Suppressor macrophage treated with lipopolysaccharide for 1 hour (primary cell): ENCODE results near the gene POU2F1.
"Not testable (repeated sequence)": the region's sequence is repeated elsewhere in the genome, so short reads cannot be mapped to it uniquely, and the experiment has no call there.

Experiments
- DNase-seq, 3 donors: peaks; one replicate each; pipeline ENCODE4 v3.0.0-alpha.2; 2020 to 2022

POU2F1 gene

DNA sequence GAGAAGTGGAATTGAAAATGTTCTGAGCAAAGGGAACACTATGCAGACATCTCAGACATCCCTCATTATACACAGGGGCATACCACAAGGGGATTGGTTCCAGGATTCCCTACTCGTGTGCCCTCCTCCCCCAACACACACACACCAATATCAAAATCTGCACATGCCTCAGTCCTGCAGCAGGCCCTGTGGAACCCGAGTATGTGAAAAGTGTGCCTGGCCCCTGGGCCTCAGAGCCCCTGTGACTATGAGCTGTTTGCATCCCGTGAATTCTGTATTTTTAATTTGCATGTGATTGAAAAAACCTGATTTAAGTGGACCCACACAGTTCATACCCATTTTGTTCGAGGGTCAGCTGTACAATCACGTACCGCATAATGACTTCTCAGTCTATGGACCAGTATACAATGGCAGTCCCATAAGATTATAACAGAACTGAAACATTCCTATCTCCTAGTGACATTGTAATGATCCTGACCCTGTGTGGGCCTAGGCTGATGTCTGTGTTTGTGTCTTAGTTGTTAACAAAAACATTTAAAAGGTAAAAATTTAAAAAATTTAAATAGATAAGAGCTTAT is 11.3 kb downstream of the POU2F1 start:
- DNase-seq = no peak

DNA sequence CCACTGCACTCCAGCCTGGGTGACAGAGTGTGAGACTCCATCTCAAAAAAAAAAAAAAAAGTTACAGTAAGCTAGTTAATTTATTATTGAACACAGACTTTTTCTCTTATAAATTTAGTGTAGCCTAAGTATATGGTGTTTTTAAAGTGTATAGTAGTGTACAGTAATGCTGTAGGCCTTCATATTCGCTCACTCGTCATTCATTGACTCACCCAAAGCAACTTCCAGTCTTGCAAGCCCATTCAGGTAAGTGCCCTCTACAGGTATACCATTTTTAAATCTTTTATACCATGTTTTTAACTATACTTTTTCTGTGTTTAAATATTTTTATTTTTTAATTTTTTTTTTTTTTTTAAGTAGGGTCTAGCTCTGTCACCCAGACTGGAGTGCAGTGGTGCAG is 12.1 kb downstream of the POU2F1 start:
- no peak for DNase-seq

DNA sequence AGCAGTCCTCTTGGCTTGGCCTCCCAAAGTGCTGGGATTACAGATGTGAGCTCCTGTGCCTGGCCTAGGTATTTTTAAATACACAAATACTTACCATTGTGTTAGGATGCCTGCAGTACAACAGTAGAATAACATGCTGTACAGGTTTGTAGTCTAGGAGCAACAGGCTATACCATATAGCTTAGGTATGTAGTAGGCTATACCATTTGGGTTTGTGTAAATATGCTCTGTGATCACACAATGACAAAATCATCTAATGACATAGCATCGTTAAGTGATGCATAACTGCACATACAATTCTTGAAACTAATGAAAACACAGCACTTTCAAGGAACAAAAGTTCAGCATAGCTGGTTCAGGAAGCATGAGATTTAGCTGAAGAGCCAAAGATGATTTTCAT is 12.7 kb downstream of the POU2F1 start:
- DNase-seq = no peak

DNA sequence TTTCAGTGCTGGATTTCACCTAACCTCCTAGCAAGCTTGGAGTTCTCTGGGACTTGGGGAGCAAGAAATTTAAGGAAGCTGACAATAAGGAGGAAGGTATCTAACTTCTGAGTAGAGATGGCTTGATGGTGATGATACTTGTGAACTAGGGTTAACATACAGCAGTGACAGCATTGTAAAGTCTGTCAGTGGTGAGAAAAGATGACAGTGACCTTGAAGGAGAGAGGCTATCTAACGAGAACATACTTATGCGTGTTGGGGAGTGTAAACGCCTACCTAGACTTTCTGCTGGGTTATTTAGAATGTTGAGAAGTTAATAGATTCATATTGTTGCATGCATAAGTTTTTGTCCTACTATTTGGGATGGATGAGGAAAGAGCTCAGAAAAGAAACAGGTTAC is 16.3 kb downstream of the POU2F1 start:
- no peak for DNase-seq

DNA sequence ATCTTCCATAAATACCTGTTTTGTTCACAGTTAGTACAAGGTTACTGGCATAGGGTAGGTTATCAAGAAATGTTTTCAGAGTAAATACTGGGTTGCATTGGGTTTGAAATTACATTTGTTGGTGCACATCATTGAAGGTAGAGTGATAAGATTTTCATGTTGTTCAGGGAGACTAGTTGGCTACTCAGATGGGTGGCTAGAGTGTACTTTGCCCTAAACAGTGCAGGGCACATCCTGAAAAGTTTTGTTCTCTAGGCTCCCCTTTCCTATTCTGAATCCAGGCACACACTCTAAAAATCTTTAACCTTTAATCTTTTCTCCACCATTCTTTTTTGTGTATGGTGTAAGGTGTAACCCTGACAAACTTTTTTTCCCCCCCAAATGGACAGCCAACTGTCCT is 18.0 kb downstream of the POU2F1 start:
- DNase-seq = no peak

DNA sequence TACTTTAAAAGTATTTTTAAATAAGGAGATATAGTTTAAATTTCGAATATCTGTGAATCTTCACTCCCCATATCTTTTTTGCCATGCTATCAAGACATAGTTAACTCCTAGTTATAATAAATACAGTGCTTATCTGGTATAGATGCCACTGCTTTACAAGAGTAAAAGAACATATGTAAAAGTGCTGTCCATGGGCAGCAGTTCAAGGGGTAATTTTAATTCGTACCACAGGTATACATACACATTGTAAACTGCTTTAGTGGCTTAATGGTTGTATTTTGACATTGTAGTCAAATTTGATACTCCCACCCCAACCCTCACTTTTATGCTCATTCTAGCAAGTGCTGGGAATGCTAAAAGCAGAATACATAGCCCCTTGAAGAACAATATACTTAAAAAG is 18.6 kb downstream of the POU2F1 start:
- no peak for DNase-seq

DNA sequence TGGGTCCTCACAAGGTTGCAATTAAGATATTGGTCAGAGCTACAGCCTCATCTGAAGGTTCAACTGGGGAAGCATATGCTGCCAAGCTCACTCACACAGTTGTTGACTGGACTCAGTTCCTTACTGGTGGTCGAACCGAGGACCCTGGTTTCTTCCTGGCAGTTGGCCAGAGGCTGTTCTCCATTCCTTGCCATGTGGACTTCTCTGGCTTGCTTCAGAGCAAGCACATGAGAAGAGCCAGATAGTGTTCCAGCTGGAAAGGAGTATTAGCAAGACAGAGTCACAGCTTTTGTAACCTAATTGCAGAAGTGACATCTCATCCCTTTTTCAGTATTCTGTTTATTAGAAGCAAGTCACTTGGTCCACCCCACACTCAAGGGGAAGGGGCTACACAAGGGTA is 23.6 kb downstream of the POU2F1 start:
- peak in 1 of 3 donors; percentile 16 for DNase-seq

DNA sequence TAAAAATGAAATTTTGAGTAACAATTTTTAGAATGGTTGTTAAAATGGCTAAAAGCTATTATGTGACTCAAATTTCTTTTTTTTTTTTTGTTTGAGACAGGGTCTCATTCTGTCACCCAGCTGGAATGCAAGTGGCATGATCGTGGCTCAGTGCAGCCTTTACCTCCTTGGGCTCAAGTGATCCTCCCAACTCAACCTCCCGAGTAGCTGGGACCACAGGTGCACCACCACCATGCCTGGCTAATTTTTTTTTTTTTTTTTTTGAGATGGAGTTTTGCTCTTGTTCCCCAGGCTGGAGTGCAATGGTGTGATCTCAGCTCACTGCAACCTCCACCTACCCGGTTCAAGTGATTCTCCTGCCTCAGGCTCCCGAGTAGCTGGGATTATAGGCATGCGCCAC is 24.5 kb downstream of the POU2F1 start:
- DNase-seq = not testable (repeated sequence)

DNA sequence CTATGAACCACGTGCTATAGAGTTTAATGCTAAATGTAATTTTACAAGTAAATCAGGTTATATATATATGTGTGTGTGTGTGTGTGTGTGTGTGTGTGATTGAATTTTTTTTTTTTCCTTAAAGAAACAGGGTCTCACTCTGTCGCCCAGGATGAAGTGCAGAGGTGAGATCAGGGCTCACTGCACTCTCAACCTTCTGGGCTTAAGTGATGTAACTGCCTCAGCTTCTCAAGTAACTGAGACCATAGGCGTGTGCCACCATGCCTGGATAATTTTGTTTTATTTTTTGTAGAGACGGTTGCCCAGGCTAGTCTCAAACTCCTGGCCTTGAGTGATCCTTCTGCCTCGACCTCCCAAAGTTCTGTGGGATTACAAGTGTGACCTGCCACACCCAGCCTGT is 26.3 kb downstream of the POU2F1 start:
- no peak for DNase-seq

DNA sequence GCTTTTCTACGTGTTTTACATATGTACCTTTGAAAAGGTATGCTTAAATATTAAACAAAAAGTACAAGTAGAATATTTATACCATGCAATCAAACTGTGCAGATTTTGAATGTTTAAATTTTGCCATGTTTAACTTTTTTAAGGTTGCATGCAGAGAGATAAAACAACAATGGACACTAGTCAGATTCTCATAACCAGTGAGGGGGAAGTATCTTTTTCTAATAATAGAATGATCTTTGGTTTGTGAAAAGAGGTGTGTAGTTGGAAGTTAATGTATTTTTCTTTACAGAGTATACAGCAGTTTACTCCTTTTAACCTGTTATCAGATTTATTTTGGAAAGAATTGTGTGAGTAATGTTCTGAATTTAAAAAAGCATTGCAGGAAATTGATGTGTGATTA is 27.1 kb downstream of the POU2F1 start:
- DNase-seq = no peak

DNA sequence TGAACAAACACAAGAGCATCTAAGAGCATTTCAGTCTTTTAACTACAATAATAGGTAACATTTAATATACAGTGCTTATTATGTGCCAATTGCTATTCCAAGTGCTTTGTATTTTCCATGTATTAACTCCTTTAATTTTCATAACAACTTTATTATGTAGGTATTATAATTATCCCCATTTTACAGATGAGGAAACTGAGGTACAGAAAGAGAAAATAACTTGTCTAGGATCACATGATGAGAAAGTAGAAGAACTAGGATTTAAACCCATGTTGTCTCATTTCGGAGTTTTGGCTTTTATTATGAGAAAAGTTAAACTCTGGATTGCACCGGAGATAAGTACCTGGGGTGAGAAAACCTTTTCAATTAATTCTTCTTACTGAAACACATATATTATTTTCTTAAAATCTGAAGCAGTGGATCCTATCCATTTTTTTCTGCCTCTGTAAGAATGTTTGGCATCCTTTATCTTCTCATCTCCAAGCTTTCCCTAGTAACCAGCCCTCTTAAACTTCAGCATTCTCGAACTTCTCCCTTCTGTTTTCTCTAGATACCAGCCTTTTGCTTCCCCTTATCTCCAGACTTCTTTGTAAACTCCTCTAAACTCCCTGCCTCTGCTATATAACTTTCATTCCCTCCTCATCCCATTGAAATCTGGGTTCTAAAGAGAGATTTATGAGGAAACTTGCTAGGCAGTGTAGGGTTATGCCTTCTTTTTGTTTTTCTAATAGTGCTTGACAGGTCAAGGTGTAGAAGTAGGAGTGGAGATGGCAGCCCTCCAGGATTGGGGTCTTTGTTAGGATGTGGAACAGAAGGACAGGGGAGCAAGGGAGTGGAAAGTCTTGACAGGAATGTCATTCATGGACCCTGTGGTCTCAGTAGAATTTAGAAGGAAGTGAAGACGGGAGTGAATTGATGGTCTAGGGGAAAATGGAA is 28.3 kb downstream of the POU2F1 start:
- DNase-seq = no peak

DNA sequence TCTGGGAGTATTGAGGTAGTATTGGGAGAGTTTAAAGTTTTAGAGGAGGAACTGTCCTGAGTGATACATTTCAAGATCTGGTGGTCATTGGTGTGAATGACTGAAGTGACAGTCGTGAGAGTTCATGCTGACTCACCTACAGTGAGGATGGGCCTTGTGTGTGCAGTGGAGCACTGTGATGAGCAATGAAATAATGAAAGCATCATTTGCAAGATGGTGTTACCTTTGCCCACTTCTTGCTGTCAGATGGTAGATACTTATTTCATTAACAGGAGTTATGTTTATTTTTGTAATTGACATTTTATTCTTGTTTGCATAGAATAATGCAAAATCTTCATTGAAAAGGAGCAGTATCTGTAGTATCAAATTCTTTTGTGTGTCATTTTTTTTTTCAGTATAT is 29.0 kb downstream of the POU2F1 start:
- peak in 1 of 3 donors; percentile 18 for DNase-seq

DNA sequence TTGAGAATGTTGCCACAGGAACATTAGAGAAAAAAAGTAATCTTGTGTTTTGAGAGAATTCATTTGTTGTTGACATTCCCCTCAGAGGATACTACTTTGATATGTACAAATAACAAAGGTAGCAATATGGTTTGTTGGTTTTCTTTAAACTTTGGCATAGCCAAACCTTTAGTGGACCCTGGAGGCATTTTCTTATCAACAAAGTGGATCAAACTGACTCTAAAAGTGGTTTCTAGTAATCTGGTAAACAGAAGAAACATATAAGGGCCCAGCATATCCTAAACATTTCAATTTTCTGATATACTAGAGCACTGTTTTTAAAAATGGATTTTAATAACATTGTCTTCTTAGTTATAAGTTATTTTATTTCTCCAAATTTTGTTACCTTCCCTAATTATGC is 29.8 kb downstream of the POU2F1 start:
- DNase-seq = no peak

DNA sequence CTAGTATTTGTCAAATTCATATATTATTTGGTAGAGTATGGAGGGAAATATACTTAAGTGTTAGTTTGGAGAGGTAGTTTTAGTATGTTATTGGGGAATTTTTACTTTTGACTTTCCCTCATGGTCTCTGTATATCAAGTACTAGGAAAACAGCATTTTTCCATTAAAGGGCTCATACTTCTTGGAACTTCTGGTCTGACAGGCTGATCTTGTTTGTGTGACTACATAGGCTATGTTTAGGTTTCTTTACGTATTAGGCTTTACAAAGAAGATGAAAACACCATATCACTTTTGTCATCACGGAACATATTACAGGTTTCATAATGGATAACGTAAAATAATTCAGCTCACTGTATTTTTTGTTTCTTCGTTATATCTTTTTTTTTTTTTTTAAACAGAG is 30.8 kb downstream of the POU2F1 start:
- no peak for DNase-seq

DNA sequence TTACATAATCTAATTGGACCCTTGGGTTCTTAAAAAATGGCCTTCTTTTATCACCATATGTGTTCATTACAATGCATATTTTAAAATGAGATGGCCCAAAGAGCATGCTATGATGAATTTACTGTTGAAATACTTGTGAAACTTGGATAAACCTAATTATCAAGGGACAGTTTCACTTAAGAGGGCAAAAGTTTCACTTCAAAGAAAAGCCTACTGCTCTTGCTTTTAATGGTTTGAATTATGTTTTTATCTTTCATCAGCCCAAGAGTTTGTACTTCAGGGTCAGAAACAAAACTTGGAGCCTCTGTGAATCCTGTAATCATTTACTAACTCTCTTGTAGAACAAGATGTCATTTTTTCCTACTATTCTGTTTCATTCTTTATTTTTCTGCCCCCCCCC is 32.3 kb downstream of the POU2F1 start:
- no peak for DNase-seq

DNA sequence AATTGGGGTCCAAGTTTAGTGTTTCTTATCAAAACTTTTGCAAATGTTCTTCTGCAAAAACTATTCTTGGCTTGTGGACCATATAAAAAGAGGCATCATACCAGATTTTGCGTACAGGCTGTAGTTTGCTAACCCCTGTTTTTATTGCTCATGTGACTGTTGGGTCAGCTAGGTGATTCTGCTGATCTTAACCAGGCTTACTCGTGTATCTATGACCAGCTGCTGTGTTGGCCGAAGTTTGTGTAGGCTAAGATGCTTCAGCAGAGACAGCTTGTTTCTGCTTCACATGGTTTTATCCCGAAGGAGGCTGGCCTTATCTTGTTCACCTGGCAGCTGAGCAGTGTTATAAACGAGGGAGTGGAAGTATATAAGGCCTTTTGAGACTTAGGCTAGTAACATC is 38.2 kb downstream of the POU2F1 start:
- DNase-seq = no peak

DNA sequence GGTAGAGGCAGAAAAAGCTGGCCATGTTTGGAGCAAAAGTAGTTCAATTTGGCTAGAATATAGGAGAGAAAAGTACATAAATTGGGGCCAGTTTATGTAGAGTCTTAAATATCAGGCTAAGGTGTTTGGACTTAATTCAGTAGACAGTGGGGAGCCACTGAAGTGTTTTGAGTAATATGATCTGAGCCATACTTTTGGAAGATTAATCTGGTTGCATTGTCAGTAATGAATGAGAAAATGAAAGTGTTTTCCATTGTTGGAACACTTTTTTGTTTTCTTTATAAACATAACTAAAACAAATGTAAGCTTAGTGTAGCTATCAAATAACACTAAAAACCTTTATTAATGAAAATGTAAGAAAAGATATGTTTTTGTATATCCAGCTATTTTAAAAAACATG is 42.1 kb downstream of the POU2F1 start:
- DNase-seq = no peak

DNA sequence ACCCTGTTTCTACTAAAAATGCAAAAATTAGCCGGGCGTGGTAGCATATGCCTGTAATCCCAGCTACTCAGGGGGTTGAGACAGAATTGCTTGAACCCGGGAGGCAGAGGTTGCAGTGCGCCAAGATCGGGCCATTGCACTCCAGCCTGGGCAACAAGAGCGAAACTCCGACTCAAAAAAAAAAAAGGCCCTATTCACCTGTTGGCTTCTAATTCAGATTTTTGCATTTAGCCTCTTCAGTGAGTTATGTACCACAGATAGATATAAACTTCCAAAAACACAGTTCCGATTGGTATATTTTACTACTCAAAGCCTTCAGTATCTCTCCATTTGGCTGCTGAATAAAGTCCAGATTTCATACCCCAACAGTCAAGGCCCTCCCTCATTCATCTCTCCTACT is 42.7 kb downstream of the POU2F1 start:
- DNase-seq = no peak

DNA sequence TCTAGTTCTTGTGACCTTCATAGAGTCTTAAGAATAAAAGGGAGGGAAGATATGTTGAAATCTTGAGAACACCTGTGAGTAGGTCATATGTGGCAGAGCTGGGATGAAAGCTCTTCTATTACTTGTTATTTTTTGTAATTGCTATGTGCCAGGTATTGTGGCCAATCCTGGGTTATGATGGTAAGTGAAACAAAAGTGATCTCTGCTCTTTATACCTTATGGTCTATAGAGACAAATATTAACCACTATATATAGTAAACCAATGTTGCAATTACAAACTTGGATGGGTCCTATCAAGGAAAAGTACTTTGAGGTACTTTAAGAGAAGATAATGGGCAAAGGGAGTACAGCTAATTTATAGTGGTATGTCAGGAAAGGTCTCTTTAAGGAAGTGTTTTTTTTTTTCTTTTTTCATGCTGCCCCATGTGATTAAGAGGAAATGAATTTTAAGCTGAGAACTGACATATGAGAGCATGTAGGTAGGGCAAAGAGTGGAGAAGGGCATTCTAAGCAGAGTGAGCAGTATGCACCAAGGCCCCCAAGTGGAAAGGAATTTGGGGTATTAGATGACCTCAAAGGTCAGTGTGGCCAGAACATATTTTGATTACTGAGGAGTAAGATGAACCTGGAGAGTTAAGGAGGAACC is 43.3 kb downstream of the POU2F1 start:
- DNase-seq = peak; percentile 38 to 79 (median 62)

DNA sequence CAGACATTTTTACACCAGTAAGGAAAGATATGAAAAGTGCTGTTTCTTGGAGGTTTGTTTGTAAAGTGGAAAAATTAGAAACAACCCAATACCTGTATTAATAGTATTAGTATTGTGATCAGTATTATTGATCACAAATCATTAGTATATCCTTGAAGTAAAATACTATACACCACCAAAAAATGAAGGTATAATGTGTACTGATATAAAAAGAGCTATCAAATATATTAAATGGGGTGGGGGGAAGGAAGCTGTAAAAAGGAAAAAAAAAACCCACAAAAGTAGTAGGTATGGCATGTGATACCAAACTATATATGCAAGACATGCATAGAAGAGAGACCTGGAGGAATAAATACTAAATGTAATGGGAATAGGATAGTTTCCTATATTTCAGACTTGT is 46.3 kb downstream of the POU2F1 start:
- DNase-seq = no peak

DNA sequence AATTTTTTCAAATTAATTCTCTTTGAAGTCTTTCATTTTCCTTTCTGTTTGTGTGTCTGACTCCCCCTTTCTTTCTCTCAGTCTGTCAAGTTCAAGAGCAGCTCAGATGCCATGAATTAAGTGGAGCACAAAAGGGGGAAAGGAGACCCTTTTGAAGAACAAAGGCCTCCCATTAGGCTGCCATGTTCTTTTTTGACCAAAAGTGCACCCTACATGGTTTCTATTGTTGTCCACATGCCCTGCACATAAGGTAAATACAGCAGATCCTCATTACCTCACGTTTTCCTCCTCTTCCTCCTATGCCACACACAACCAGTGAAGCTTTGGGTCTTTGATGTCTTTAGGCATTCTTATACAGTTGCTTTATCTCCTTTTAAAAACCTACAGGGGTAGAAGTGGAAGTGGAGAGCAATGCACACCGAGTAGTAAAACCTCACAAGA is 47.7 kb downstream of the POU2F1 start:
- no peak for DNase-seq

DNA sequence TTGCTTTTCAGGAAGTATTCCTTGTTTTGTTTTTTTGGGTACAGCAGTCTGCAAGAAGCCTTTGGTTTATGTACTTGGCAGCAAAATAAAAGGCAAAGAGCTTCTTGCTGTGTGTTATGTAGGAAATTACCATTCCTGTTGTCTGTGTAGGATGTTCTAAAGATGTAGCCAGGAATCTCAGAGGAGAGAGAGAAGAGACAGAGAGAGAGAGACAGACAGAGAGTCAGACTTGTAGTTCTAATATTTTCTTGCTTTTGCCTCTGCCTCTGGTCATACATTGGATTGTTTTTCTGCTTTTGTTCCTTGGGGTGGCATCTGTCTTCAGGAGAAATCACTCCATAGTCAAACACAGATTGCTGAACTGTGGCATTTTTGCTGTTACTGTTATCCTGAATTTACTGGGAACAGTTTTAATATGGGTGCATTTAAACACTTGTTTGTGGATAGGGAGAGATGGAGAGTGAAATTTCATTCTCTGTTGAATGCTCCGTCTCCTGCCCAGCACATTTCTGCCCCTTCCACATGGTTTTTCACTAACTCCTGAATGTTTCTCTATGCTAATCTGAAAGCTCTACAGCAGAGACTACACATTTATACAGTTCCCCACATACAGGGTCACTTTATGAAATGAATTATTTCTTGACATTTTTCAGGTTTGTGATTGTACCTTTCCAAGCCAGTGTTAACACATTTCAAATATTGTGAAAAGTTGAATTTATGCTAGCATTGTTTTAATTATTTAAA is 49.8 kb downstream of the POU2F1 start:
- no peak for DNase-seq

DNA sequence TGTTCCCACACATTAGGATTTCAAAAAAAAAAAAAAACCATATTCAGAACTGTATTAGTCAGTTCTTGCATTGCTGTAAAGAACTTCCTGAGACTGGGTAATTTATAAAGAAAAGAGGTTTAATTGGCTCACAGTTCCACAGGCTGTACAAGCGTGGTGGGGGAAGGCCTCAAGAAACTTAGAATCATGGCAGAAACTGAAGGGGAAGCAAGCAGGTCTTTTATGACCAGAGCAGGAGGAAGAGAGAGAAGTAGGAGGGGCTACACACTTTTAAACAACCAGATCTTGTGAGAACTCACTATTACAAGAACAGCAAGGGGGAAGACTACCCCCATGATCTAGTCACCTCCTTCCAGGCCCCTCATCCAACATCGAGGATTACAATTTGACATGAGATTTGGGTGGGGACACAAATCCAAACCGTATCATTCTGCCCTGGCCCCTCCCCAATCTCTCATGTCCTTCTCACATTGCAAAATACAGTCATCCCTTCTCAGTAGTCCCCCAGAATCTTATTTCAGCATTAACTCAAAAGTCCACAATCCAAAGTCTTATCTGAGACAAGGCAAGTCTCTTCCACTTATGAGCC is 51.8 kb downstream of the POU2F1 start:
- peak in 1 of 3 donors; percentile 38 for DNase-seq
